Measurements from ENCODE around the gene RASGRF1.

The RASGRF1 gene

GRCh38 chr15:79078003-79078402, 12.6 kb downstream of the RASGRF1 start:
- no peak overlapping the region for H3K27ac ChIP-seq (ENCODE audit: low read length)
- H3K9me3 ChIP-seq (replicated peaks; ENCODE audit: insufficient read depth, low read length): no peaks in the 10 kb centered on the region
- no peak for DNase-seq
- no peaks in the 10 kb centered on the region for H3K4me1 ChIP-seq (ENCODE audit: low read length)
- no peak overlapping the region for H3K9ac ChIP-seq (ENCODE audit: low read length)
- H3K4me3 ChIP-seq (ENCODE audit: low read length): no peak overlapping the region
- no peaks in the 10 kb centered on the region for H3F3A ChIP-seq (ENCODE audit: insufficient read depth, low read length)
- no peaks in the 10 kb centered on the region for H3K9me2 ChIP-seq (replicated peaks; ENCODE audit: insufficient read depth, low read length)
- H3K27me3 ChIP-seq (replicated peaks; ENCODE audit: insufficient read depth, low read length): no peaks in the 10 kb centered on the region
- no peak for TF ChIP-seq EZH2phosphoT487 (IDR thresholded peaks at IDR 0.05; ENCODE audit: low read length)
- no peak for TF ChIP-seq EZH2 (optimal IDR thresholded peaks at IDR 0.05; ENCODE audit: low read depth, low read length)
- TF ChIP-seq CTCF (IDR thresholded peaks at IDR 0.05; ENCODE audit: low read length): no peak
- no peaks in the 10 kb centered on the region for H3K79me2 ChIP-seq (ENCODE audit: low read length)
- H3K36me3 ChIP-seq (replicated peaks; ENCODE audit: insufficient read depth, low read length): no peaks in the 10 kb centered on the region
- H3K4me2 ChIP-seq (ENCODE audit: low read depth, low read length): no peak overlapping the region
- H4K20me1 ChIP-seq (ENCODE audit: insufficient read depth, low read length): no peaks in the 10 kb centered on the region
- no peak overlapping the region for H2AFZ ChIP-seq (ENCODE audit: low read length)

GRCh38 chr15:79076661-79077060, 13.9 kb downstream of the RASGRF1 start:
- no peaks in the 10 kb centered on the region for H3K4me1 ChIP-seq (ENCODE audit: low read length)
- no peak overlapping the region for H3K4me3 ChIP-seq (ENCODE audit: low read length)
- no peak overlapping the region for H3K4me2 ChIP-seq (ENCODE audit: low read depth, low read length)
- H3K27me3 ChIP-seq (replicated peaks; ENCODE audit: insufficient read depth, low read length): no peaks in the 10 kb centered on the region
- no peaks in the 10 kb centered on the region for H3K9me2 ChIP-seq (replicated peaks; ENCODE audit: insufficient read depth, low read length)
- TF ChIP-seq EZH2phosphoT487 (IDR thresholded peaks at IDR 0.05; ENCODE audit: low read length) (no peak), CTCF (IDR thresholded peaks at IDR 0.05; ENCODE audit: low read length) (no peak), EZH2 (optimal IDR thresholded peaks at IDR 0.05; ENCODE audit: low read depth, low read length) (no peak)
- no peaks in the 10 kb centered on the region for H3K9me3 ChIP-seq (replicated peaks; ENCODE audit: insufficient read depth, low read length)
- no peak overlapping the region for H3K9ac ChIP-seq (ENCODE audit: low read length)
- H3K36me3 ChIP-seq (replicated peaks; ENCODE audit: insufficient read depth, low read length): no peaks in the 10 kb centered on the region
- H3K27ac ChIP-seq (ENCODE audit: low read length): no peak overlapping the region
- no peak overlapping the region for H2AFZ ChIP-seq (ENCODE audit: low read length)
- H3K79me2 ChIP-seq (ENCODE audit: low read length): no peaks in the 10 kb centered on the region
- no peaks in the 10 kb centered on the region for H3F3A ChIP-seq (ENCODE audit: insufficient read depth, low read length)
- no peak for DNase-seq
- H4K20me1 ChIP-seq (ENCODE audit: insufficient read depth, low read length): no peaks in the 10 kb centered on the region

GRCh38 chr15:79075256-79075655, 15.3 kb downstream of the RASGRF1 start:
- Histone ChIP-seq H3K9me2 (replicated peaks; ENCODE audit: insufficient read depth, low read length) (no peaks in the 10 kb centered on the region), H3K36me3 (replicated peaks; ENCODE audit: insufficient read depth, low read length) (no peaks in the 10 kb centered on the region), H3K27me3 (replicated peaks; ENCODE audit: insufficient read depth, low read length) (no peaks in the 10 kb centered on the region), H3K79me2 (ENCODE audit: low read length) (no peaks in the 10 kb centered on the region), H3K4me1 (ENCODE audit: low read length) (no peaks in the 10 kb centered on the region), H3K9ac (ENCODE audit: low read length) (no peak overlapping the region), H3K27ac (ENCODE audit: low read length) (no peak overlapping the region), H3K9me3 (replicated peaks; ENCODE audit: insufficient read depth, low read length) (no peaks in the 10 kb centered on the region), H3F3A (ENCODE audit: insufficient read depth, low read length) (no peaks in the 10 kb centered on the region), H2AFZ (ENCODE audit: low read length) (no peak overlapping the region), H3K4me2 (ENCODE audit: low read depth, low read length) (no peak overlapping the region), H4K20me1 (ENCODE audit: insufficient read depth, low read length) (no peaks in the 10 kb centered on the region), H3K4me3 (ENCODE audit: low read length) (no peak overlapping the region)
- TF ChIP-seq CTCF (IDR thresholded peaks at IDR 0.05; ENCODE audit: low read length) (no peak), EZH2 (optimal IDR thresholded peaks at IDR 0.05; ENCODE audit: low read depth, low read length) (no peak), EZH2phosphoT487 (IDR thresholded peaks at IDR 0.05; ENCODE audit: low read length) (no peak)
- no peak for DNase-seq

Measured in MM.1S (cell line).